GM21423 (cell line): ENCODE data around the gene SMIM7.

ENCODE experiments used
- ATAC-seq: cut with Tn5 transposase; IDR thresholded peaks from one replicate; pipeline ENCODE4 v1.9.1; 2021; ENCODE audit warnings: mild to moderate bottlenecking, moderate library complexity; ENCODE audit not compliant: unreplicated experiment

Gene SMIM7

GRCh38 chr19:16599655-16600346 is 60.1 kb downstream of the SMIM7 start:
- ATAC-seq: no peak

DNA sequence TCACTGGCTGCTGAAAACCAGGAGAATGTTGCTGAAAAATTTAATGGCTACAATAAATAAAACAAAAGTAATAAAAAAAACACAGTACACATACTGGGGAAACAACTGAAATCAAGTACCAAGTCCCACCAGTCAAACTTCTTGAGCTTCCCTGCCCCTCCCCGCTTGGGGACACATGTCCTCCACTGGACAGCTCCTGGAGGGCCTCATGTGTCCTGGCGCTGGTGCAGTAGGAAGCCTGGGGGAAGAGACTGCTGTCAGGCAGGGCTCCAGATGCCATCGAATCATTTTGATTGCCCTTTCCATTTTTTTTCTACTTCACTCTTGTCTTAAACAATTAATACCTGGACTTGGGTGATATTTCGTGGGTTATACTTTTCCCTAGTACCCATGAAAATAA is 61.1 kb downstream of the SMIM7 start:
- ATAC-seq: no peak

DNA sequence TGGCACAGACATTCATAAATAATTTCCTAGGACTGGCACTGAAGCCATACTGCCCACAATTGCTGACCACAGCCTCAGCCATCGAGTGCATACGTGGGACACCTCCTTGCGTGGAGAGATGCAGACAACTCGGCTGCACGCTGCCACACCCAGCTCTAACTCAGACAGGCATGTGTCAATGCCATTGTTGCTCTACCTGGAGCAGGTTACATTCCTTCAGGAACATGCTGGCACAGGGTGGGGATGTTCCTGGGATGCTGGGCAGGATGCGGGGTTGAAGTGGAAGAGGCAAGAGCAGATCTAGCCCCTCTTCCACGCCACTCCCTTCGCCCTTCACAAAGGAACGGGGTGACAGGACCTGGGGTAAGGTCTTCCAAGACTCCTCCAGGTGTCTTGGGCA is 63.5 kb downstream of the SMIM7 start:
- no peak for ATAC-seq
